ENCODE measurements around the gene SPEN.

GRCh38 chr1:15847893-15848142 lies 311 bp downstream of the SPEN start:
- TF ChIP-seq CTCF (IDR thresholded peaks at IDR 0.05; ENCODE audit: insufficient read depth, low read depth, low read length) = no peak
- TF ChIP-seq EZH2 (IDR thresholded peaks at IDR 0.05; ENCODE audit: insufficient read depth, low read length) = no peak

All from astrocyte (in vitro differentiated cells and primary cell).